SKM-1 treated with dmso at 0.1 percent for 144 hours (cell line): ENCODE measurements around the gene FHIP2A.
"Not testable (repeated sequence)": the region's sequence is repeated elsewhere in the genome, so short reads cannot be mapped to it uniquely, and the experiment has no call there.

ENCODE experiments used
- DNase-seq: peaks from one replicate; lab custom pipeline; 2025; ENCODE audit not compliant: unreplicated experiment; lab: John Stamatoyannopoulos, UW

The FHIP2A gene, protein sequence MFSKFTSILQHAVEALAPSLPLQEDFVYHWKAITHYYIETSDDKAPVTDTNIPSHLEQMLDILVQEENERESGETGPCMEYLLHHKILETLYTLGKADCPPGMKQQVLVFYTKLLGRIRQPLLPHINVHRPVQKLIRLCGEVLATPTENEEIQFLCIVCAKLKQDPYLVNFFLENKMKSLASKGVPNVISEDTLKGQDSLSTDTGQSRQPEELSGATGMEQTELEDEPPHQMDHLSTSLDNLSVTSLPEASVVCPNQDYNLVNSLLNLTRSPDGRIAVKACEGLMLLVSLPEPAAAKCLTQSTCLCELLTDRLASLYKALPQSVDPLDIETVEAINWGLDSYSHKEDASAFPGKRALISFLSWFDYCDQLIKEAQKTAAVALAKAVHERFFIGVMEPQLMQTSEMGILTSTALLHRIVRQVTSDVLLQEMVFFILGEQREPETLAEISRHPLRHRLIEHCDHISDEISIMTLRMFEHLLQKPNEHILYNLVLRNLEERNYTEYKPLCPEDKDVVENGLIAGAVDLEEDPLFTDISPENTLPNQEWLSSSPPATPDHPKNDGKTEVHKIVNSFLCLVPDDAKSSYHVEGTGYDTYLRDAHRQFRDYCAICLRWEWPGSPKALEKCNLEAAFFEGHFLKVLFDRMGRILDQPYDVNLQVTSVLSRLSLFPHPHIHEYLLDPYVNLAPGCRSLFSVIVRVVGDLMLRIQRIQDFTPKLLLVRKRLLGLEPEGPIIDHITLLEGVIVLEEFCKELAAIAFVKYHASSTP

DNA sequence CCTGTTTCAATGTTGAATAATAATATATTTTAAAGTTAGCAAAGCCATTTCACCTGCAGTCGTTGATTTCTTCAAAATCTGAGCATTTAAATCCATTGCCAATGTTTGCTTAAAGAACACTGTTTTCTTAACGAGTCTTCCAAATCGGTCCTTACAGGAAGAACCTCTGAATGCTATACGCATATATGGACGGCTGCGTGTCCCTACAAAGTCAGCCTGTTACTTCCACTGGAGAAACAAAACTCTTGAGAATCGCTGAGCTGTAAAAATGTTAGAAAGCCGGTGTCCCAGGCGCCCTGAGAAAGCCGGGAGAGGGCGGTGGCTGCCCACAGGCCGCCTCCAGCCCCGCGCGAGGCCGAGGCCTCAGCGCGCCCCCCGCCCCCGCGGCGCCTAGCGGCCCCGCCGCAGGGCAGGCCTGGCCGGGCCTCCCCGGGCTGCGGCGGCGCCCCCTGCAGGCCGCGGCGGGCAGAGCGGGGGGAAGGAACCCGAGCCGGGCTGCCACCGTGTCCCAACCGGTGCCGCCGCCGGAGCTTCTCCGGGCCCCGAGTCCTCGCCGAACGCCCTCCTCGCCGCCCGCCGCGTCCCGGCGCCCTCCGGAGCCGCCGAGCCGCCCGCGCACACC lies at the start of gene FHIP2A:
FHIP2A (plus strand) TSS at position 488 of the 622 bp plus-strand sequence. CDS start 299 bp downstream, outside the sequence.
- peak; percentile 60 for DNase-seq

DNA sequence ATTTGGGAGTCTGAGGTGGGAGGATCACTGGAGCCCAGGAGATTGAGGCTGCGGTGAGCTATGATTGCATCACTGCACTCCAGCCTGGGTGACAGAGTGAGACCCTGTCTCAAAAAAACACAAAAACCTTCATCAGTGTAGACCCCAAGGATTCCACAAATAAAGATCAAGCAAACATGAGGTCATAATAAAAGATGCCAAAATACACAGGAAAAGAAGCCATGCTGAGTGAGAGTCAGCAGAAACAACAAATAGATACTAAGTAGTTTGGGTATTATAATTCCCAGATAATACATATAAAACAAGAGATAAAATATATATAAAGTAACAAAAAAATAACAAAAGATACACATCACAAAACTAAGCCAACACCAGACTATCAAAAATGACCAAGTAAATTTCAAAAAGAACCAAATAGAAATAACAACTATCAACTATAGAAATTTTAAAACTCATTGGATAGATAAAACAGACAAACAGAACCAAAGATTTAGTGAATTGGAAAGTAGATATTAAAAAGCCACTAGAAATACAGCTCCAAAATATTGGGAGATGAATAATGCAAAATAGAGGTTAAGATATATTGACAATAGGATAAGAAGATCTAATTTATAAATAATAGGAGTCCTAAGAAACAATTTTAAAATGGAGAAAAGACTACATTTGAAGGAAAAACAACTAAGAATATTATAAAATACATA lies 48.9 kb upstream of the FHIP2A start:
- DNase-seq: no peak

DNA sequence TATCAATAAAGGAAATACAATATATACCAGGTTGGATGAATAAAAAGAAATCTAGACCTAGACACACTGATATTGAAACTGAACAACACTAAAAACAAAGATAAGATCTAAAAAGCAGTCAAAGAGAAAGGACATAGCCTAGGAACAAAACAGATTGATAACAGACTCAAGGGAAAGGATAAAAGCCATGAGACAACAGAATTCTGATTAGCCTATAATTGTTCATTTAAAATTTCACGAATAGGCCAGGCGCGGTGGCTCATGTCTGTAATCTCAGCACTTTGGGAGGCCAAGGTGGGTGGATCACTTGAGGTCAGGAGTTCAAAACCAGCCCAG lies 48.4 kb upstream of the FHIP2A start:
- no peak for DNase-seq

DNA sequence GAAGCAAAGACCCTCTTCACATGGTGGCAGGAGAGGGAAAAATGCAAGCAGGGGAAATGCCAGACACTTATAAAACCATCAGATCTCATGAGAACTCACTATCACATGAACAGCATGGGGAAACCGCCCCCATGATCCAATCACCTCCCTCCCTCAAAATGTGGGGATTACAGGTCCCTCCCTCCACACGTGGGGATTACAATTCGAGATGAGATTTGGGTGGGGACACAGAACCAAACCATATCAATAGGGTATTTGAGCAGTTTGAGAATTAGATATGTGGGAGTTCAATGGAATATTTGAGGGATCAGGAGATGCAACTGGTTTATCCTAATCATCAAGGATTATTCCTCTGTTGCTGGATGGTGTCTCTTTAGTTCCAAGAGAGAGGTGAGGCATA lies 46.5 kb upstream of the FHIP2A start:
- DNase-seq: not testable (repeated sequence)

DNA sequence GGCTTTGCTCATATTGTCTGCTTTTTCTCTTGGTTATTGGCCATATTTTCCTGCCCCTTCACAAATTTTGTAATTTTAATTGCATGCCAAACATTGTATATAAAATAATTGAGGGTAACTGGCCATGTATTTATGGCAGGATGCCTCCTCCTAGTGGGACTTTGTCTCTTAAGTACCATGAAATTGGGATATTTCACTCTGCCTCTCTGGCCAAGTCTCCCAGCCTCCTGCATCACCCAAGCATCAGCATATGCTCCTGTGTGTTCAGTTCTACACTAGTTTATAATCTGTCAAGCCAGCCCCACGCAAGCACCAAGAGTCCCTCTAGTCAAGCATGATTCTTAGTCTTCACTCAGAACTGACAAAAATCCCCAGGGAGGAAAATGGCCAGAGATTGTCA lies 44.2 kb upstream of the FHIP2A start:
- no peak for DNase-seq

DNA sequence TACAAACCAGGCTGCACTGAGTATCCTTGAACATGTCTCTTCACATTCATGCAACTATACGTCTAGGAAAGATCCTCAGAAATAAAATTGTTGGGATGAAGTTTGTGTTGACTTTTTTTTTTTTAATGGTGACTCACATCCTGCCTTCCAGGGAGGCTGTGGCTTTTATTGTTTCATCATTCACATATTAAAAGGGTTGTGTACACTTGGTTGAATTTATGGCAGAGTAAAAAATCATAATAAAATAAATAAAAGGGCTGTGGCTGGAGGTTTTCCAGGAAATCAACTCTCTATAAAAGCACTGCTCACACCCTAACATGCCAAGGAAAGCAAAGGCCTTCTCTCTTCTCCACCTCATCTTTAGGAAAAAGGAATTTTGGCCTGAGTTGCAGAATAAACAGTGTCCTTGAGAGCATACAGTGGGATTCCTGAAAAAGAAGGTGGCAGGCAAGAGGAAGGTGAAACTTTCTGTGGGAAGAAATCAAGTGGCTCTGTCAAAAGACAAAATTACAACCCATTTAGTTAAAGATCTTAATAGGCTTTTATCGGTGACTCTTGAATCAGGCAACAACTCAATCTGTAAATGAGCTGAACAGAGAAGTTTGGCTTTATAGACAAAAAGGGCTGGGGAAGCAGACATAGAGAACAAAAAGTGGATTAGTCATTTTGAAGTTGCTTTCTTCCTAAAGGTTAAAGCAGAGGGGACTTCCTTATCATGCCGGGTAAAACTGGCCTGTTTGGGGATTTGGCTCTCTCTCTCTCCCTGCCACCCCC lies 41.6 kb upstream of the FHIP2A start:
- no peak for DNase-seq

DNA sequence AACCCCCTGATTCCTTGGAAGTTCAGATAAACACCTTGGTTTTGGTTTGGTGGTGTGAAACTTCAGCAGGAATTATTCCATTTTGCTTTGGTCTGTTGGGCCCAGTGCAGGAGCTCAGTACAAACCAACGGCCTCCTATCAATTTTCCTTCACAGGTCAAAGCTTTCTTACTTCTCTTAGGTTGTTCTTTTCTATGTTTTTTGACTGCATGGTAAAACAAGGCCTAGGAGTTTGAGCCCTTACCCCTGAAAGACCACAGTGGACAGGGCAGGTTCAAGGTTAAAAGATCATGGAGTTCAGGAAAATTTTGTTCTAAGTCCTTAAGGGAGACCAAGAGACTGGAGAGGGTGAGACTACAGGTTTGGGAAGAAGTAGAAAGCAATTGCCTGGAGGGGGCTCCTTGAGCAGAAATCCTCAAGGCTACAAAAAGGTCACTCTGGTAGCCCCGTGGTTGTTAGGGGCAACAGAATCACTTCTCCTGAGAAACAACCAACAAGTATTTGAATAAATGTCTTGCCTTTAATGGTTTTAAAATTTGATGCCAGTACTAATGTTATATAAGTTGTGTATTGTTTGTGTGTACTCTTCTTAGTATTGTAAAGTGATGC lies 40.9 kb upstream of the FHIP2A start:
- DNase-seq: no peak

DNA sequence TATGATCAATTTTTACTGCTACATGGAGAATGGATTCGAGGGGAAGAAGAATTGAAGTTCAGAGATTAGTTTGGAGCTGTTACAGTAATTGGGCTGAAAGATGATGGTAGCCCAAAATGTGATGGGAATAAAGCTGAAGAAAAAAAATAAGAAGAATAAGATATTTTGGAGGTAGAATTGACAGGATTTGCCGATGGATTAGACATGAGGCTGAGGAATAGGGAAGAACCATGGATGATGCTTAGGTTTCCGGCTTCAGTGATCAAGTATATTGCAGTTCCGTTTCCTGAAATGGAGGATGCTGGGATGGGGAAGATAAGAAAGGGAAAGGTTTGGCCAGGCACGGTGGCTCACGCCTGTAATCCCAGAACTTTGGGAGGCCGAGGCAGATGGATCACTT lies 38.9 kb upstream of the FHIP2A start:
- no peak for DNase-seq

DNA sequence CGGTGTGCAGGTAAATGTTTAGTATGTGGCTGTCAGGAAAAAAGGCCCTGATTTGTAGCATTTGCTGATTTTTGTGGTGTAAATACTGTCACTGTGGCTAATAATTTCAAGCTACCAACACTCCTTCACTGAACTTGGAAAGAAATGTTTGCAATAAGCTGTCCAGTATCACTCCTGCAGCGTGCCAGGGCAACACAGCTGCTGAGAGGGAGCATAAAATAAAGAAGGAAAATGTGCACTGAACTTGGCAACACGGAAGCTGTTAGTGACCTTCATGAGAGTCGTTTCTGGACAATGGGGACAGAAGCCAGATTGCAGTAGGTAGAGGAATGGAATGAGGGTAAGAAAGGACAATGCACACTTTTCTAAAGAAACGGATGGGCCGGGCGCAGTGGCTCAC lies 37.9 kb upstream of the FHIP2A start:
- no peak for DNase-seq

DNA sequence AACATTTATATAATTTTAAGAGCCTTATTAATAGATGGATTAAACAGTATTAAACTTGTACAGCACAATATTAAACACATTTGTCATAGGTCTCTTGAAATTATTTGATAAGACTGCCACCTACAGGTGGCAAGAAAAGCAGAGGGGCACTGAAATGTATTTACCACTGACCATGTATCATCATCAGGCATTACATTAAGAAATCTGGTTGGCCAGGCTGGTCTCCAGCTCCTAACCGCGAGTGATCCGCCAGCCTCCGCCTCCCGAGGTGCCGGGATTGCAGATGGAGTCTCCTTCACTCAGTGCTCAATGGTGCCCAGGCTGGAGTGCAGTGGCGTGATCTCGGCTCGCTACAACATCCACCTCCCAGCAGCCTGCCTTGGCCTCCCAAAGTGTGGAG lies 35.1 kb upstream of the FHIP2A start:
- DNase-seq: peak; percentile 45

DNA sequence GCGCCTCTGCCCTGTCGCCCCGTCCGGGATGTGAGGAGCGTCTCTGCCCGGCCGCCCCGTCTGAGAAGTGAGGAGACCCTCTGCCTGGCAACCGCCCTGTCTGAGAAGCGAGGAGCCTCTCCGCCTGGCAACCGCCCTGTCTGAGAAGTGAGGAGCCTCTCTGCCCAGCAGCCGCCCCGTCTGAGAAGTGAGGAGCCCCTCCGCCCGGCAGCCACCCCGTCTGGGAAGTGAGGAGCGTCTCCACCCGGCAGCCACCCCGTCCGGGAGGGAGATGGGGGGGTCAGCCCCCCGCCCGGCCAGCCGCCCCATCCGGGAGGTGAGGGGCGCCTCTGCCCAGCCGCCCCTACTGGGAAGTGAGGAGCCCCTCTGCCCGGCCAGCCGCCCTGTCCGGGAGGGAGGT lies 34.4 kb upstream of the FHIP2A start:
- not testable (repeated sequence) for DNase-seq

DNA sequence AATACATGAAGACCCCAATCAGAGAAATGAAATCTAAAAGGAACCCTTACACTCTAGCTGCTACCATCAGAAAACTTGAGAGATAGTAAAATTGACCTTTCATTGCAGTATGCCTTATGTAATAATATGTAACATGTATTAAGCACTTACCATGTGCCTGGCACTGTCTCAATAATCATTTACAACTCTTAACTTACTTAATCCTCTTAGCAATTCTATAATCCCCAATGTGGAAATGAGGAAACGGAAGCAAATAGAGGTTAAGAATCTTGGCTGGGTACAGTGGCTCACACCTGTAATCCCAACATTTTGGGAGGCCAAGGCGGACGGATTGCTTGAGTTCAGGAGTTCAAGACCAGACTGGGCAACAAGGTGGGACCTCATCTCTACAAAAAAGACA lies 29.8 kb upstream of the FHIP2A start:
- DNase-seq: no peak

DNA sequence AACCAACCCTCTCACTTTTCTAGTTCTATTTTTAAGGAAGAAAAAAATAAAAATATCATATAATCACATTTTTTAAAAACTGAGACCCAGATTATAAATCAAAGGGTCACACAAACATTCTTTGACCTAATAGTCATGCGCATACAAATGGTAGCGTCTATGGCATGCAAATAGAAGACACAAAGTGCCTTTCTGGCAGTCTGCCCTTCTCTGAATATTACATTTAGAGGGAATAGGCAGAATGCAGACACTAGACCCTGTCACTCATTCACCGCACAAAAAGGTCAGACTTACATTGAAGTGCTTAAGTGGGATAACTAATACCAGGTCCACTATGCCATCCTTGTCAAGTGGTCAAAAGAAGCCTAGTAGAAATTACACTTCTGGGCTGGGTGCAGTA lies 26.5 kb upstream of the FHIP2A start:
- DNase-seq: no peak

DNA sequence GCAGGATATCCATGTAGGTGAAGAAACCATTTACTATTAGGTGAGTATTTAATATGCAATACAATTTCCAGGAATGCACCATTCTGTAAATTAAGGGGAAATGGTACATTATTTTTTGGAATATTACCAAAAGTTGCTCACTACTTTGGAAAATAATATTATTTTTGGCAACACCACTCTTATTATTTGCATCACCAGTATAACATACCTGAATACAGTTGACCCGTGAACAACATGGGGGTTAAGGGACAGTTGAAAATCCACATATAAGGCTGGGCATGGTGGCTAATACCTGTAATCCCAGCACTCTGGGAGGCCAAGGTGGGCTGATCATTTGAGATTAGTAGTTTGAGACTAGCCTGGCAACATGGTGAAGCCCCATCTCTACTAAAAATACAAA lies 21.2 kb upstream of the FHIP2A start:
- no peak for DNase-seq

DNA sequence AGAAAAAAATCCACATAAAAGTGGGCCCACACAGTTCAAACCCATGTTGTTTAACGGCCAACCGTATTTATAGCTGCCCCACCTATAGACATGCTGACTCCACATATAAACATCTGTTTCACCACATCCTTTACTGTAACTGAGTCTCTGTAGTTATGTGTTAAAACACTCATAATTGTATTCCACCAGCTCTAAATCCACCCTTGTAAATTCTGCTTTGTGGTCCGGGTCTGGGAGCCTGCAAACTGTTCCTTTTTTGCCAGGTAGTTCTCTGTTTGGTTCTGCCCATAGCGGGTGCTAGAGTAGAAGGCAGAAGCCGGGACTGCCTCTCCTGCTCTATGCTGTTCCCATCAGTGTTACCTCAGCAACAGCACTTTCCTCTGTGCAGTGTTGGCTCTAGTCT lies 20.2 kb upstream of the FHIP2A start:
- DNase-seq: no peak

DNA sequence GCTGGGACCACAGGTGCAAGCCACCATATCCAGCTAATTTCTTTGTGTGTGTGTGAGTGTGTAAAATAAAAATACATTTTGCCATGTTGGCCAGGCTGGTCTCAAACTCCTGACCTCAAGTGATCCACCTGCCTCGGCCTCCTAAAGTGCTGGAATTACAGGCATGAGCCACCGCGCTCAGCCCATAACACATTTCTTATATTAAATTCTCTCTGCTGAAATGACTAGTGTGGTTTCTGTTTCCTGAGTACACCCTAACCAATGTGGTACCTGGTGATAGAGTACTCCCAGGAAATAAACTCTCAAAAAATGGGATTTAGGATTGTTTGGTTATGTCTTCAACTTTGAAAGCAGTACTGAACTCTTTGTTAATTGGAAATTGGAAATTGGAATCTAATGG lies 19.4 kb upstream of the FHIP2A start:
- DNase-seq: no peak

DNA sequence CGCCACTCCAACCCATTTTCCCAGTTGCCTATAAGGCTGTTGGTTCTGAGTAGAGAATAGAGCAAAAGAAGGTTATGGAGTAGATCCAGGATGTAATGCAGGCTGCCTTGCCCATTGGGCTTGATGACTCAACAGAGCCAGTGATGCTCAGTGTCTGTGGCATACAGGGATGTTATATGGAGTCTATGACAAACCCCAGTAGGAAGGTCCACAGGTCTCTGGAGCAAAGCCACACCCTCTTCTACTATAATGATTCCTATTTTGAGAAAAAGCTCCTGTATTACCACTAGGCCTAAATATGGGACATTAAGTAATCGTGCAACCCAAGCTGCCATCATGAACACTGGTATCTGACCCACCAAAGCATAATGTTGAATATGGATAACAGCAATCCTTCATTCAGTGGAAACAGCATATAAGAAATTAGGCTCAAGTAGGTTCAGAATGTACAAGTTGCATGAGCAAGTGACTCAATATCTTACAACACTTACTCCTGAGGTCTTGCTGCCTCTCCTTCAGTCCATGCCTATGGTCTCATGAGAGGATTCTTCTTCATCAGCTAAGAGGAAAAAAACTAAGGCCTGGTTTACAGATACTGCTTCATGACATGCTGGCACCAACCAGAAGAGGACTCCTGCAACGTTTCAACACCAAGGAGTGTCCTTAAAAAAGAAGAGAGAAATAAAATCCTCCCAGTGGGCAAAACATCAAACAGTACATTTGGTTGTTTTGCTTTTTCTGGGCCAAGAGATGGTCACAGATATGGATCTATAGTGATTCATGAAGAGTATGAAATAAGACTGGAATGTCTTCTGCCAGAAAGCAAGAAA lies 14.8 kb upstream of the FHIP2A start:
- DNase-seq: no peak

DNA sequence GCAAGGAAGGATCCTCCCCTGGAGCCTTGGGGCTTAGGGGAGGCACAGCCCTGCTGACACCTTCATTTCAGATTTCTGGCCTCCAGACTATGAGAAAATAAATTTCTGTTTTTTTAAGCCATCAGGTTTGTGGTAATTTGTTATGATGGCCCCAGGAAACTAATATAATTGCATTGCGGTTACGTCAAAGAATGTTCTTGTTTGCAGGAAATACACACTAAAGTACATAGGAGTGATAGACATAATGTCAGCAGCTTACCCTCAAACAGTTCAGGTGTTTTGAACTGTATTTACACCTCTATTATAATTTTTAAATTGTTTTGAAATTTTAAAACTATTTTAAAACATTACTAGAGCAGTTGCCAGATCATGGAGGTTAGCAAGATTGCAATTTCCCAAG lies 12.6 kb upstream of the FHIP2A start:
- no peak for DNase-seq

DNA sequence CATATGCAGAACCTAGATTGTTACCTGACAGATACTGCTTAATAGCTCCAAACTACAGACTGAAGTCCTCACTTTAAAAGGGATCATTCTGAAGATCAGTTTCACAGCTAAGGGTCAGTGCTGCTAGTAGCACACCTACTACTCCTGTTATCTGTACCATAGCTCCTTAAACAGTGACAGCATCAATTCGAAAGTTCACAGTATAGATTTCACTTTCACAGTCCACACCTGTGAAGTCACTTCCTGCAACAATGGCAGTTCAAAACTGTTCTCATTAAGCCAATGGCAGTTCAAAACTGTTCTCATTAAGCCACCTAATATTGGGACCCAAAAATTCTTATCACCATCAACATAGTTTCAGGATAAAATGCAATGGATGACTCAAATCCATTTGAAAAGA lies 10.7 kb upstream of the FHIP2A start:
- DNase-seq: no peak
